CD4-positive, alpha-beta T cell treated with Interleukin-12 subunit alpha and Interleukin-12 subunit beta, for 1 hour (primary cell): ENCODE data around the gene TTC33.
"Not testable (repeated sequence)": the region's sequence is repeated elsewhere in the genome, so short reads cannot be mapped to it uniquely, and the experiment has no call there.

Experiments
- DNase-seq: peaks from one replicate; pipeline ENCODE4 v3.0.0-alpha.2; 2020

The TTC33 gene

DNA sequence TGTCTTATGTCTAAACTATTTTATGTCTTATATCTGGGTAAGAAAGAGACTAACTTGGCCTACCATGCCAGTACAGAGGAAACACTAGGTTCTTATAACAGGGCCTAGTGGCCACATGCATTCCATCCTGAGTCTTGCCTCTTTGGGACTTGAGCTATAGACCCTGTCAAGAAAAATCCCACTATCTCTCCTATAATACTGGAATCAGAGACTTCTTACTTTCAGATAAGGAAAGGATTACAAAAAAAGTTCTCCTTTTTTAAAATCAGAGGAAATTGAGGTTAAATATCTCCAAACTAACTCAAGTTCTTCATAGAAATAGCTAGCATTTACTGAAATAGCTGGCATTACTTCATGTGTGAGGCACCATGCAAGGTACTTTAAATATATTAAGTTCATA is 41.8 kb downstream of the TTC33 start:
- DNase-seq: no peak

GRCh38 chr5:40710575-40710974 is 45.2 kb downstream of the TTC33 start:
- DNase-seq: not testable (repeated sequence)

GRCh38 chr5:40705484-40705883 is 50.3 kb downstream of the TTC33 start:
- not testable (repeated sequence) for DNase-seq

DNA sequence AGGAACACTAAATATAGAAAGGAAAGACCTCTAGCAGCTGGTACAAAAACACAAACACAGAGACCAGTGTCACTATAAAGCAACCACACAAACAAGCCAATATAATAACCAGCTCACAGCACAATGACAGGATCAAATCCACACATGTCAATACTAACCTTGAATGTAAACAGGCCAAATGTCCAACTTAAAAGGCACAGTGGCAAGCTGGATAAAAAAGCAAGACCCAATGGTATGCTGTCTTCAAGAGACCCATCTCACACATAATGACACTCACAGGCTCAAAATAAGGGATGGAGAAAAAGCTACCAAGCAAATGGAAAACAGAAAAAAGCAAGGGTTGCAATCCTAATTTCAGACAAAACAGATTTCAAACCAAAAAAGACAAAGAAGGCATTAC is 53.7 kb downstream of the TTC33 start:
- not testable (repeated sequence) for DNase-seq

- no peak for DNase-seq
Observed at GRCh38 chr5:40700116-40700782, 55.5 kb downstream of the TTC33 start.

- no peak for DNase-seq
Observed at GRCh38 chr5:40694433-40694832, 61.3 kb downstream of the TTC33 start.

- no peak for DNase-seq
Observed at GRCh38 chr5:40691894-40692293, 63.9 kb downstream of the TTC33 start.

DNA sequence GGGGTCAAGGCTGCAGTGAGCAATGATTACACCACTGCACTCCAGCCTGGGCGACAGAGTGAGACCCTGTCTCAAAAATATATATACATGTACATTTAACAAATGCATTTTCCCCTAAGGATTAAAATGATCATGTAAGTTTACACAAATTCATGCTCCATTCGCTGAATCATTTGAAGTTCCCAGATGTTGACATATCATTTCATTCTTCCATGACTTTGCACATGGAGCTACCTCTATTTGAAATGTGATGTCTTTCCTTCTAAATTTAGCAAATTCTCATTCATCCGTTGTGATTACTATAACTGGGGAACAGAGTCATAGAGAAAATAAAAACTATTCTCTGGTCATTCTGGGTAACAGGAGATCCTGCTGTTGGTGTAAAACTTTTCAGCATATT is 65.5 kb downstream of the TTC33 start:
- DNase-seq: no peak

- DNase-seq: peak; percentile 50
Observed at GRCh38 chr5:40689438-40689837, 66.3 kb downstream of the TTC33 start.

DNA sequence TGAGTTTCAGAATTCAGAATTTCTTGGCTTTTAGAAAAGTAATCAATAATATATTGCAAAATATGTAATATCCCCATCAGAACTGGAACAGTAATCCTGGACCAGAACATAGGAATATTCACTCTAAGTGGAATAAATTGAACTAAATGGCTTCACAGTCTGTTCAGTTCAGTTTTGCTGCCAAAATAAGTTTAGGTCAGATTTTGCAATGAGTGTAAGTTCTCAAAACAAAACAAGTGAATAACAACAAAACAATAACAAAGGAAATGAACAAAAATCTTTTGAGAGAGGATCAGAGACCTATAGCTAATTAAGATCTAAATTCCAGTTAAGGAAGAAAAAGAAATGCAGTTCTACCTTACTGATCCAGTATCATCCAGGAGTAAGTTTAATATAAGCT is 66.8 kb downstream of the TTC33 start:
- no peak for DNase-seq

DNA sequence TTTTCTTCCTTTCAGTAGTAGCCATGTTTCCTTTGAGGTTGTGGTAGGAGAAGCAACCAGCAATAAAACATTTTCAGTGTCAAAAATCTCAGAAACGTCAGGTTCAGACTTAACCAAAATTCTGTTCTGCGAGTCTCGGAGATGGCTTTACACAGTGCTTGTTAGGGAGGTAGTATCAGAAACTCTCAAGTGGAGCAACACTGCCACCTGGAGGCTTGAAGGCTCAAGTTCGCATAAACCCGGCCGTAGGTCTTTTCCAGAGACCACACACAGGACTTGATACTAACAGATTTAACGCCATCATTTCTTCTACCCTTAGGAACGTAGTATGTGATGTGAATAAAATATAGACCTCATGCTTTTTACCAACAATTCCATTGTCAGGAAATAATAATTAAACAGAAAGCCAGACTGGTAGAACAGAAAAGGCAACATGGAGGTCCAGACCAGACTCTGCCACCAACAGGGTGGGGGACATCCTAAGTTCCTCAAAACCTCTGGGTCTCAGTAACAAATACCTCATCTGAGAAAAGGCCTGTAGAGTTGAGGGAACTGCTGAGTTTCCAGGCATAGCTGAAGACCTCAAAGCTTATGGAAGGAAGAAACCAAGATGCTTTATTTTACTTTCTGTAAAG is 67.5 kb downstream of the TTC33 start:
- DNase-seq: peak; percentile 89

- DNase-seq: peak; percentile 53
Observed at GRCh38 chr5:40687321-40687720, 68.4 kb downstream of the TTC33 start.

- no peak for DNase-seq
Observed at GRCh38 chr5:40685976-40686486, 69.7 kb downstream of the TTC33 start.

- no peak for DNase-seq
Observed at GRCh38 chr5:40685193-40685592, 70.6 kb downstream of the TTC33 start.

- no peak for DNase-seq
Observed at GRCh38 chr5:40683305-40683704, 72.5 kb downstream of the TTC33 start.

- DNase-seq: no peak
Observed at GRCh38 chr5:40682154-40683017, 73.4 kb downstream of the TTC33 start.

- DNase-seq: peak; percentile 43
Observed at GRCh38 chr5:40681363-40682153, 74.2 kb downstream of the TTC33 start.

DNA sequence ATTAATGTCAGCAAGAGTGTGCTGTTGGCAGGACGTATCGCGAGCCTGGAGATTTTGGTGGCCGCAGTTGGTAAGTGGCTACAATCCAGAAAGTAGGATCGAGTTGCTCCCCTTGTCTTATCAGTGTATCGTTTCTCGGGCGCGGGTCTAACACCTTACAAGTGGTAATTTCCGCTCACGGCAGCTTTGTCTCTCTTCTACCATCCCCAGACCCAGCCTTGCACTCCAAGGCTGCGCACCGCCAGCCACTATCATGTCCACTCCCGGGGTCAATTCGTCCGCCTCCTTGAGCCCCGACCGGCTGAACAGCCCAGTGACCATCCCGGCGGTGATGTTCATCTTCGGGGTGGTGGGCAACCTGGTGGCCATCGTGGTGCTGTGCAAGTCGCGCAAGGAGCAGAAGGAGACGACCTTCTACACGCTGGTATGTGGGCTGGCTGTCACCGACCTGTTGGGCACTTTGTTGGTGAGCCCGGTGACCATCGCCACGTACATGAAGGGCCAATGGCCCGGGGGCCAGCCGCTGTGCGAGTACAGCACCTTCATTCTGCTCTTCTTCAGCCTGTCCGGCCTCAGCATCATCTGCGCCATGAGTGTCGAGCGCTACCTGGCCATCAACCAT is 74.9 kb downstream of the TTC33 start:
- DNase-seq: peak; percentile 63

DNA sequence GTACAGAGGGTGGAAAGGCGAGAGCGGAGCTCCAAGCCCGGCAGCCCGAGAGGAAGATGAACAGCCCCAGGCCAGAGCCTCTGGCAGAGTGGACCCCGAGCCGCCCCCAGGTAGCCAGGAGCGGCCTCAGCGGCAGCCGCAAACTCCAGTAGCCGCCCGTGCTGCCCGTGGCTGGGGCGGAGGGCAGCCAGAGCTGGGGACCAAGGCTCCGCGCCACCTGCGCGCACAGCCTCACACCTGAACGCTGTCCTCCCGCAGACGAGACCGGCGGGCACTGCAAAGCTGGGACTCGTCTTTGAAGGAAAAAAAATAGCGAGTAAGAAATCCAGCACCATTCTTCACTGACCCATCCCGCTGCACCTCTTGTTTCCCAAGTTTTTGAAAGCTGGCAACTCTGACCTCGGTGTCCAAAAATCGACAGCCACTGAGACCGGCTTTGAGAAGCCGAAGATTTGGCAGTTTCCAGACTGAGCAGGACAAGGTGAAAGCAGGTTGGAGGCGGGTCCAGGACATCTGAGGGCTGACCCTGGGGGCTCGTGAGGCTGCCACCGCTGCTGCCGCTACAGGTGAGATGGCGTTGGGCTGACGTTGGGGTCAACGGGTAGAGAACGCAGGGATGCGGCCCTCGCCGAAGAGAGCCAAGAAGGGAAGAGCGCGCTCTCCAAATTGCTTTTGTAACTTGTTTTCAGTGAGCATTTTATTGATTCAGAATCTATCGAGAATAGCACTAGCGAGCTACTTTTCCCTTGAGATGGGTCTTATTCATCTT is 75.7 kb downstream of the TTC33 start, which contains the start of gene PTGER4:
Gene PTGER4, plus strand, starts transcription at position 3 of the 769 bp plus-strand sequence. CDS start 1,079 bp downstream, outside the sequence.
- DNase-seq: peak; percentile 43

DNA sequence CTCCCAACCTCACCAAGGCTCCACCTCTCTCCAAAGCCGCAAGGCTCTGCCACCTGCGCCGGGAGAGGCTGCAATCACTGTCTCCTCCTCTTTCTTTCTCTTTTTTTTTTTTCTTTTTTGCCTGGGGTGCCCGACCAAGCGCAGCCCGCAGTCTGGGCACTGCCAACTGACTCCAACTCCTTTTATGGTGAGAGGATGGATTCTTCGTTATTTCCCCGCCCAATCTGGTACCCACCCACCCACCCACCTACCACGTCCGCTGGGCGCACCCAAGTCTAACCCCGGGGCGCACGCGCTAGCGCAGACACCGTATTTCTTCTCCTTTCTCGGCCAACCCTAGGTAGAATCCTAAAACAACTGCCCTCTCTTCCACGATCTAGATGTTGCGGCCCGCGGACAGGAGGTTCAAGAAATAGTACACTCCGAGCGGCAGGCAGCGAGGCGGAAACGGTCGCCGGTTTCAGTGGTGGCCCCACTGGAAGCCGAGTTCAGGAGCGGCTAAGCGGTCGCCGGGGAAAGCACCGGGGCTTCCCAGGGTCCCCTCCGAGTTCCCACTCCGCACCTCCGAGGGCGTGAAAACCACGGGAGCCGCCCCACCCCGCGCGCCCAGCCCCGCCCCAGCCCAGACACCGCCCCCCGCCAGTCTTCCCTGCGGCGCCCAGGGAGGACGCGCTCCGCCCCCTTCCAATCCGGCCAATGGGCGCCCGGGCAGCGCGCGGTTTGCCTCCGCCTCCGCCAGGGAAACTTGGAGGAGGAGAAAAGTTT is 76.4 kb downstream of the TTC33 start:
- peak; percentile 93 for DNase-seq
